ENCODE measurements around the gene QRICH1. TPM values are rescaled to one million over a fixed set of nuclear protein-coding genes. Genes with fewer than 3 reads are reported as not detected.
A peak's percentile ranks its signal among the peaks of the same experiment; 100 is the strongest.
"Not testable (repeated sequence)": the region's sequence is repeated elsewhere in the genome, so short reads cannot be mapped to it uniquely, and the experiment has no call there.

The QRICH1 gene
- total RNA-seq, 6 experiments from 2014 or later = 88.7 to 106 (median 94.6) TPM

GRCh38 chr3:49015072-49015471, 78.8 kb downstream of the QRICH1 start:
- no peak for DNase-seq
- no peak overlapping the region for H3K4me3 Mint-ChIP-seq
- H3K27me3 Mint-ChIP-seq (ENCODE audit: insufficient read depth) = peaks cover 4% of the 10 kb centered on the region; the same call in 1 of the 2 replicates
- H3K9me3 Mint-ChIP-seq = no peaks in the 10 kb centered on the region
- H3K4me1 Mint-ChIP-seq (ENCODE audit: low read depth) = peaks cover 23% of the 10 kb centered on the region; the same call in 1 of the 2 replicates
- TF ChIP-seq CTCF (IDR thresholded peaks at IDR 0.05) = no peak
- peak overlapping the region; percentile 43; the same call in 1 of the 2 replicates for H3K27ac Mint-ChIP-seq
- H3K36me3 Mint-ChIP-seq (ENCODE audit: low read depth) = peaks cover 23% of the 10 kb centered on the region

GRCh38 chr3:49013738-49014660, 79.9 kb downstream of the QRICH1 start:
- Mint-ChIP-seq H3K4me1 (ENCODE audit: low read depth) (peaks cover 23% of the 10 kb centered on the region), H3K27me3 (ENCODE audit: insufficient read depth) (peaks cover 4% of the 10 kb centered on the region; the same call in 1 of the 2 replicates)

GRCh38 chr3:49013113-49013737, 80.6 kb downstream of the QRICH1 start:
- no peak for TF ChIP-seq CTCF (IDR thresholded peaks at IDR 0.05)
- peaks cover 4% of the 10 kb centered on the region; the same call in 1 of the 2 replicates for H3K27me3 Mint-ChIP-seq (ENCODE audit: insufficient read depth)
- H3K4me3 Mint-ChIP-seq = no peak overlapping the region
- peaks cover 27% of the 10 kb centered on the region for H3K36me3 Mint-ChIP-seq (ENCODE audit: low read depth)
- H3K27ac Mint-ChIP-seq = no peak overlapping the region
- no peak for DNase-seq
- H3K4me1 Mint-ChIP-seq (ENCODE audit: low read depth) = peaks cover 29% of the 10 kb centered on the region
- no peaks in the 10 kb centered on the region for H3K9me3 Mint-ChIP-seq

More at GRCh38 chr3:49013738-49014660, 79.9 kb downstream of the QRICH1 start:
- H3K4me3 Mint-ChIP-seq = no peak overlapping the region
- peak; percentile 82 for TF ChIP-seq CTCF (IDR thresholded peaks at IDR 0.05)
- peaks cover 27% of the 10 kb centered on the region for H3K36me3 Mint-ChIP-seq (ENCODE audit: low read depth)
- no peak for DNase-seq
- no peaks in the 10 kb centered on the region for H3K9me3 Mint-ChIP-seq
- H3K27ac Mint-ChIP-seq = no peak overlapping the region

GRCh38 chr3:49012441-49013017, 81.3 kb downstream of the QRICH1 start:
- Mint-ChIP-seq H3K36me3 (ENCODE audit: low read depth) (peaks cover 27% of the 10 kb centered on the region), H3K27ac (no peak overlapping the region), H3K4me1 (ENCODE audit: low read depth) (peaks cover 33% of the 10 kb centered on the region), H3K9me3 (no peaks in the 10 kb centered on the region), H3K4me3 (no peak overlapping the region), H3K27me3 (ENCODE audit: insufficient read depth) (peaks cover 7% of the 10 kb centered on the region)
- no peak for DNase-seq
- TF ChIP-seq CTCF (IDR thresholded peaks at IDR 0.05) = no peak

DNA sequence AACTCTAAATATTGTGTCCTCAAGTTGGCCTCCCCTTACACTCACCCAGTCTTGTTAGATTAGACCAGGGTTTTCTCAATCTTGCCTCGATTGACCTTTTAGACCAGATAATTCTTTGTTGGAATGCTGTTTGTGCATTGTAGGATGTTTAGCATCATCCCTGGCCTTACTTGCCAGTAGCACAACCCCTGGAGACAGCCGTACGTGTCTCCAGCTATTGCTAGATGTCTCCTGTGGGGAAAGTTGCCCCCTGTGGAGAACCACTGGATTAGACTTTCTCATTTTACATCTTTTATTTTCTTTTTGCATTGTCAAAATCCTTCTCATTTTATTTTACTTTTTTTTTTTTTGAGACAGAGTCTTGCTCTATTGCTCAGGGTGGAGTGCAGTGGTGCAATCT, 84.5 kb downstream of the QRICH1 start:
- peaks cover 28% of the 10 kb centered on the region for H3K4me1 Mint-ChIP-seq (ENCODE audit: low read depth)
- peaks cover 12% of the 10 kb centered on the region; the same call in 1 of the 2 replicates for H3K36me3 Mint-ChIP-seq (ENCODE audit: low read depth)
- H3K4me3 Mint-ChIP-seq = peak overlapping the region; percentile 98; the same call in 1 of the 2 replicates
- H3K9me3 Mint-ChIP-seq = no peaks in the 10 kb centered on the region
- peak overlapping the region; percentile 33; the same call in 1 of the 2 replicates for H3K27ac Mint-ChIP-seq
- no peak for DNase-seq
- TF ChIP-seq CTCF (IDR thresholded peaks at IDR 0.05) = no peak
- peaks cover 4% of the 10 kb centered on the region for H3K27me3 Mint-ChIP-seq (ENCODE audit: insufficient read depth)

- DNase-seq = not testable (repeated sequence)
- H3K27ac Mint-ChIP-seq = peak overlapping the region; percentile 98
Observed at GRCh38 chr3:49008627-49009026, 85.2 kb downstream of the QRICH1 start.

More at GRCh38 chr3:49008627-49009026, 85.2 kb downstream of the QRICH1 start:
- not testable (repeated sequence) for H3K9me3 Mint-ChIP-seq; H3K27me3 Mint-ChIP-seq (ENCODE audit: insufficient read depth)
- Mint-ChIP-seq H3K4me1 (ENCODE audit: low read depth) (peaks cover 28% of the 10 kb centered on the region), H3K4me3 (peak overlapping the region; percentile 98), H3K36me3 (ENCODE audit: low read depth) (peaks cover 15% of the 10 kb centered on the region; the same call in 1 of the 2 replicates)
